Prostate gland (tissue), 2 donors: Measurements from ENCODE around the gene AP3M1. TPM values are rescaled to one million over a fixed set of nuclear protein-coding genes. Genes with fewer than 3 reads are reported as not detected.

Experiments used
- DNase-seq: peaks from one replicate; pipeline ENCODE4 v3.0.0-alpha.2; 2019; ENCODE audit warnings: low spot score
- H3K27ac ChIP-seq, 2 donors: fragments of 200-600 bp; sonication (generic); 2 replicates each; pipeline ENCODE4 v1.5.1; 2017 to 2019
- H3K27me3 ChIP-seq: fragments of 200-600 bp; sonication (generic); replicated peaks from 2 replicates; pipeline ENCODE4 v1.5.1; 2019; ENCODE audit not compliant: insufficient read depth
- H3K36me3 ChIP-seq, 2 donors: fragments of 200-600 bp; sonication (generic); 1 replicate in 1 of 2; 2 replicates in 1 of 2; pipeline versions ENCODE4 v1.5.1 to v1.8.1; 2017 to 2019
- H3K4me1 ChIP-seq: fragments of 200-600 bp; sonication (generic); replicated peaks from 2 replicates; pipeline ENCODE4 v1.5.1; 2019
- H3K4me3 ChIP-seq, 2 donors: fragments of 200-600 bp; sonication (generic); 2 replicates each; pipeline ENCODE4 v1.5.1; 2017 to 2019
- H3K9me3 ChIP-seq: fragments of 200-600 bp; sonication (generic); 2 replicates; pipeline ENCODE4 v1.5.1; 2017
- POLR2A ChIP-seq: fragments of 450-650 bp; IDR thresholded peaks from one replicate; pipeline ENCODE4 v1.6.1; 2016; ENCODE audit warnings: antibody characterized with exemption, mild to moderate bottlenecking
- POLR2AphosphoS5 ChIP-seq: sonication (generic); formaldehyde crosslinking; IDR thresholded peaks from one replicate; pipeline ENCODE4 v1.6.1; 2017; ENCODE audit warnings: antibody characterized with exemption
- WGBS: methylation state at CpG from one replicate; pipeline ENCODE4 v1.1.5; 2018; 5-methylcytosine and 5-hydroxymethylcytosine counted together
- intact Hi-C: fragments of 100-400 bp; cut with DNase I; formaldehyde crosslinking; loops from one replicate; pipeline ENCODE4 v1.14.2; 2022
- total RNA-seq, 2 donors: library from RNA; depleted of rRNA; stranded (reverse); fragments of >200 nt; gene quantifications; one replicate each; pipeline ENCODE4 v1.1.0, GENCODE V29; 2016
- TF ChIP-seq, protein P1 (sequence below), 4 experiments: fragments of 200-600 bp in 2 of 4; fragments of 450-650 bp in 2 of 4; sonication (generic) in 2 of 4; IDR thresholded peaks; 1 replicate in 3 of 4; 2 replicates in 1 of 4; pipeline ENCODE4 v1.5.1; 2016 to 2019; ENCODE audit warnings: antibody characterized with exemption in 4 of 4, mild to moderate bottlenecking in 2 of 4, moderate library complexity in 2 of 4

The AP3M1 gene
- total RNA-seq, 2 donors from 2014 or later = 29.6 to 34.9 TPM

DNA sequence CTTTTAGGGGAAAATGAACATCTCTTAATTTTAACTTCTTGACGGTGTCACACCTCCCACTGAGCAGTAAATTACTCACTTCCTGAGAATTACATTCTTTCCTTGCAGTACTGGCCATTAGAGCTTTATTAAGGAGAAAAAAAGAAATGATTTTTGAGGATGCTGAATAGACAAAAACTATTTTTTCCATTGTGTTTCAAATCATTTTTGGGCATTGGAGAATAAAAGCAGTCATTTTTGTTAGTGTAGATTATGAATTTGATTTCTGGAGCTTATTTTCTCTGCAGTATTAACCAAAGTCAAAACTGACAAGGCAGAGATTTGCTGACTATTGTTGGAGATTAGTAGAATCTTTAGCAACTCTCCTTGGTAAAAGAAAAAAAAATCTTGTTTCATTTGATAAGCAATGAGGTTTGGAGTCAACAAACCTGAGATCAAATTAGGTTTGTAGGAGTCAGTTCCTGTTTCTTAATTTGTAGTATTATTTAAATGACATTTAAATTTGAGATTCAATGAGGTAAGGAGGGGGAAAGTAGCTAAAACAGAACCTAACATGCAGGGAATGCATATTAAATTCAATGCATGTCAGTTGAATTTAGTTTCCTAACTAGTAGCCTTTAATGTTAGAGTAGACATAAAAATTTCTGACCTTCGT lies 70.6 kb downstream of the AP3M1 start:
- Histone ChIP-seq H3K9me3 (no peaks in the 10 kb centered on the region), H3K4me3 (no peak overlapping the region), H3K4me1 (no peaks in the 10 kb centered on the region), H3K27me3 (no peaks in the 10 kb centered on the region), H3K27ac (no peak overlapping the region), H3K36me3 (no peaks in the 10 kb centered on the region)
- DNase-seq = no peak
- WGBS = 55% methylated on average over 2 of the region's 2 CpGs
- intact Hi-C loops = loop anchor here (5.0 kb wide), 3 partner anchors 78 to 193 kb away; no protein-coding TSS in a partner anchor
- no peak for TF ChIP-seq POLR2A
- TF ChIP-seq POLR2AphosphoS5 = no peak
- TF ChIP-seq, protein P1, sequence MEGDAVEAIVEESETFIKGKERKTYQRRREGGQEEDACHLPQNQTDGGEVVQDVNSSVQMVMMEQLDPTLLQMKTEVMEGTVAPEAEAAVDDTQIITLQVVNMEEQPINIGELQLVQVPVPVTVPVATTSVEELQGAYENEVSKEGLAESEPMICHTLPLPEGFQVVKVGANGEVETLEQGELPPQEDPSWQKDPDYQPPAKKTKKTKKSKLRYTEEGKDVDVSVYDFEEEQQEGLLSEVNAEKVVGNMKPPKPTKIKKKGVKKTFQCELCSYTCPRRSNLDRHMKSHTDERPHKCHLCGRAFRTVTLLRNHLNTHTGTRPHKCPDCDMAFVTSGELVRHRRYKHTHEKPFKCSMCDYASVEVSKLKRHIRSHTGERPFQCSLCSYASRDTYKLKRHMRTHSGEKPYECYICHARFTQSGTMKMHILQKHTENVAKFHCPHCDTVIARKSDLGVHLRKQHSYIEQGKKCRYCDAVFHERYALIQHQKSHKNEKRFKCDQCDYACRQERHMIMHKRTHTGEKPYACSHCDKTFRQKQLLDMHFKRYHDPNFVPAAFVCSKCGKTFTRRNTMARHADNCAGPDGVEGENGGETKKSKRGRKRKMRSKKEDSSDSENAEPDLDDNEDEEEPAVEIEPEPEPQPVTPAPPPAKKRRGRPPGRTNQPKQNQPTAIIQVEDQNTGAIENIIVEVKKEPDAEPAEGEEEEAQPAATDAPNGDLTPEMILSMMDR (IDR thresholded peaks at IDR 0.05) = no peak

DNA sequence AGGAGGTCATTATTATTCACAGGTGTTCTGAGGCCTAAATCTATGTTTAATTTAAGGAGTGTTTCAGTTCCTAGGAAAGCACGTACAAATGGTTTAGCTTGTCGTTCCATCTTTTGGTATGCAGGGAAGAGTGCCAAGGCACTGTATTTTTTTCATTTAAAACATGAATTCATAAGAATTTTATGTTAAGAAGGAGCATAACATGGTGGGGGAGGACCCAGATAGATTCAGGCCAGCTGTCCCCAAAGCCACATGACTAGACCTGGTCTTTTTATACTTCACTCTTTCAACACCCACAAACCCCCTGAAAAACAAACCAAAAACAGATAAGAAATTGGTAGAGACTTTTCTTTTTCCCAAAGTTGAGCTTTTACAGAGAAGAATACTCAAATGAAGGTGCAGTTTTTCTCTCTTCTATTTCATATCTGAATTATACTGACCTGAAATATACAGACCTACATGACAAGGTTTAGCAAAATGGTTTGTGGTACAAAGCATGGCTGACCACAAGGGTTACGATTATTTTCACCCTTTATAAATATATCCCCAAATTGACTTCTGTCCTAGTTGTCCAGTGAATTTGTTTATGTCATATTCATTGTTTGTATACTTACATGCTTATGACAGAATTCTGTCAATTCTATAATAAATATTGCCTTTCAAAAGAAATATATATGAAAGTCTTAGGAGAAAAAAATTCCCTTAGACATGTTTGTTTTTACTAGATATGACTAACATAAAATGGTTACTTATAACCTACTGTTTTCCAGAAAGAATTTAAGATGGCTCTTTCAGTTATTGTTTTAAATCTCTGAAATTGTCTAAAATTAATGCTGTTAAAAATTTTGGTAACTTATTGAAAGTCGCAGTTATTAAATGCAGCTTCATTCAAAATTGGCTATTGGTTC lies 71.3 kb downstream of the AP3M1 start:
- intact Hi-C loops = no loop called here
- Histone ChIP-seq H3K27ac (no peak overlapping the region), H3K27me3 (no peaks in the 10 kb centered on the region), H3K4me1 (no peaks in the 10 kb centered on the region), H3K9me3 (no peaks in the 10 kb centered on the region), H3K4me3 (no peak overlapping the region), H3K36me3 (no peaks in the 10 kb centered on the region)
- 60% methylated on average over 4 of the region's 4 CpGs for WGBS
- no peak for DNase-seq
- TF ChIP-seq POLR2AphosphoS5 = no peak
- TF ChIP-seq, protein P1 (IDR thresholded peaks at IDR 0.05) = no peak
- TF ChIP-seq POLR2A = no peak

DNA sequence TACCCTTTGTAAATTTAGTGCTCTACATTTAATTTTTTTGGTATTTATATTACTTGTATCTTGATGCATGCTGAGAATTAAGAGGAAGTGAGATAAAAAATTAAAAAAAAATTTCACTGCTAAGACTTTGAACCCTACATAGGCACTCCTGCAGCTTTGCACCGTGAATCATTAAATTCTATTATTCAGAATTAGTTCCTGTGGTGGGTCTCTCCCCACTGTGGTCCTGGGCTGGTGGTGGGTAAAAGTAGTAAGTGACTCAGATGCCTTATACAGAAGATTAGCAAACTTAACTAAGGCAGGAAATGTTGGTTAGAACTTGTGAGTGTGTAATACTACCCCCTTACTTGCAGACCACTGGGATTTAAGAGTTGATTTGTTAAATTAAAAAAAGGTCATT lies 72.6 kb downstream of the AP3M1 start:
- no peaks in the 10 kb centered on the region for H3K36me3 ChIP-seq
- no peaks in the 10 kb centered on the region for H3K27me3 ChIP-seq
- intact Hi-C loops = no loop called here
- H3K27ac ChIP-seq = no peak overlapping the region
- WGBS = 91% methylated on average over 1 of the region's 1 CpG
- H3K4me3 ChIP-seq = no peak overlapping the region
- DNase-seq = no peak
- no peaks in the 10 kb centered on the region for H3K9me3 ChIP-seq
- no peaks in the 10 kb centered on the region for H3K4me1 ChIP-seq
- TF ChIP-seq, protein P1 (IDR thresholded peaks at IDR 0.05) = no peak
- TF ChIP-seq POLR2A (no peak), POLR2AphosphoS5 (no peak)

DNA sequence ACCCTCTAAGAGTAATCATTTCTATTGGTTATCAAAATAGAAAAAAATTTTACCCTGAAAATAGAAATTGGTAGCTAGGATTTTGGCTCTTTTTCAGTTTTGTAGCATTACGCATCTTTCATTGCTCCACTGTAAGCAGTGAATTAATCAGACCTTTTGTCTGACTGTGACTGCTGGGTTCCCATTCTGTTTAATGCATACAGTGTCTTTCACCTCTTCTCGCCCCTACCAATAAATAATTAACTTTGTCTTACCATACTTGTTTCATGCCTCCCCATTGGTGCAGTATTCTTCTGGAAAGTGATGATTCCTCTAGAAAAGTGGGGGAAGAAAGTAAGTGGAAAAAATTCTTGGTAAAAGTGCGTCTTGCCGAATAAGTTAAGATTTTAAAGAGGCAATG lies 73.2 kb downstream of the AP3M1 start:
- TF ChIP-seq, protein P1 (IDR thresholded peaks at IDR 0.05) = no peak
- TF ChIP-seq POLR2AphosphoS5 (no peak), POLR2A (no peak)
- no peak overlapping the region for H3K27ac ChIP-seq
- intact Hi-C loops = no loop called here
- H3K36me3 ChIP-seq = no peaks in the 10 kb centered on the region
- no peaks in the 10 kb centered on the region for H3K9me3 ChIP-seq
- H3K4me1 ChIP-seq = no peaks in the 10 kb centered on the region
- WGBS = 93% methylated on average over 4 of the region's 4 CpGs
- H3K27me3 ChIP-seq = no peaks in the 10 kb centered on the region
- H3K4me3 ChIP-seq = no peak overlapping the region
- DNase-seq = no peak
